KMS-11 (cell line): ENCODE measurements around the gene MAPKAP1.

Experiments used
- H2AFZ ChIP-seq: fragments of 200-600 bp; sonication (generic); 2 replicates; pipeline ENCODE4 v1.6.1; 2016; ENCODE audit warnings: antibody characterized with exemption, mixed run types, low read depth
- H3K27ac ChIP-seq: fragments of 200-600 bp; sonication (generic); 2 replicates; pipeline ENCODE4 v1.6.1; 2016; ENCODE audit warnings: mild to moderate bottlenecking, mixed run types
- H3K27me3 ChIP-seq: fragments of 200-600 bp; sonication (generic); 2 replicates; pipeline ENCODE4 v1.6.1; 2017; ENCODE audit warnings: mild to moderate bottlenecking, low read depth, mixed run types, moderate library complexity; ENCODE audit not compliant: insufficient read depth
- H3K36me3 ChIP-seq: fragments of 200-600 bp; sonication (generic); 2 replicates; pipeline ENCODE4 v1.6.1; 2017; ENCODE audit warnings: mild to moderate bottlenecking, mixed run types; ENCODE audit not compliant: insufficient read depth
- H3K4me1 ChIP-seq: fragments of 200-600 bp; sonication (generic); 2 replicates; pipeline ENCODE4 v1.6.1; 2016; ENCODE audit warnings: mild to moderate bottlenecking, low read depth, mixed run types; ENCODE audit not compliant: poor library complexity, severe bottlenecking
- H3K4me2 ChIP-seq: fragments of 200-600 bp; sonication (generic); 2 replicates; pipeline ENCODE4 v1.7.0; 2016; ENCODE audit warnings: mild to moderate bottlenecking, mixed run types
- H3K4me3 ChIP-seq: fragments of 200-600 bp; sonication (generic); IDR thresholded peaks from 2 replicates; pipeline ENCODE4 v1.6.1; 2017; ENCODE audit warnings: low read depth, low read length, mixed read lengths; ENCODE audit not compliant: insufficient read depth
- H3K79me2 ChIP-seq: fragments of 200-600 bp; sonication (generic); 2 replicates; pipeline ENCODE4 v1.6.1; 2016; ENCODE audit warnings: low read depth, mixed run types; ENCODE audit not compliant: insufficient read depth
- H3K9ac ChIP-seq: fragments of 200-600 bp; sonication (generic); 2 replicates; pipeline ENCODE4 v1.6.1; 2016; ENCODE audit warnings: mild to moderate bottlenecking, mixed run types
- H4K20me1 ChIP-seq: fragments of 200-600 bp; sonication (generic); 2 replicates; pipeline ENCODE4 v1.6.1; 2016; ENCODE audit warnings: mild to moderate bottlenecking, mixed run types; ENCODE audit not compliant: insufficient read depth
- CTCF ChIP-seq: fragments of 200-600 bp; sonication (generic); conservative IDR thresholded peaks from 2 replicates; pipeline ENCODE4 v1.6.1; 2017; ENCODE audit warnings: low read depth, mild to moderate bottlenecking, antibody characterized with exemption, low read length, moderate library complexity, mixed read lengths

MAPKAP1 gene

GRCh38 chr9:125586172-125586511 lies 120.9 kb downstream of the MAPKAP1 start:
- H3K4me3 ChIP-seq, result no peak overlapping the region
- H3K27ac ChIP-seq, result no peak overlapping the region
- TF ChIP-seq CTCF, result no peak
- no peaks in the 10 kb centered on the region for H3K36me3 ChIP-seq
- peaks cover 14% of the 10 kb centered on the region; the same call in 1 of the 2 replicates for H3K79me2 ChIP-seq
- H3K4me2 ChIP-seq, result no peak overlapping the region
- H3K4me1 ChIP-seq, result no peaks in the 10 kb centered on the region
- H4K20me1 ChIP-seq, result no peaks in the 10 kb centered on the region
- no peak overlapping the region for H3K9ac ChIP-seq
- no peak overlapping the region for H2AFZ ChIP-seq
- no peaks in the 10 kb centered on the region for H3K27me3 ChIP-seq

GRCh38 chr9:125585503-125586171 lies 121.4 kb downstream of the MAPKAP1 start:
- Histone ChIP-seq H3K4me2 (no peak overlapping the region), H3K36me3 (no peaks in the 10 kb centered on the region), H3K4me1 (no peaks in the 10 kb centered on the region), H3K27ac (no peak overlapping the region), H4K20me1 (no peaks in the 10 kb centered on the region), H2AFZ (no peak overlapping the region), H3K9ac (no peak overlapping the region), H3K79me2 (peaks cover 9% of the 10 kb centered on the region; the same call in 1 of the 2 replicates), H3K27me3 (no peaks in the 10 kb centered on the region), H3K4me3 (no peak overlapping the region)
- TF ChIP-seq CTCF, result no peak

GRCh38 chr9:125580701-125581286 lies 126.2 kb downstream of the MAPKAP1 start:
- H3K36me3 ChIP-seq, result no peaks in the 10 kb centered on the region
- no peak overlapping the region for H3K27ac ChIP-seq
- no peaks in the 10 kb centered on the region for H4K20me1 ChIP-seq
- H3K4me2 ChIP-seq, result no peak overlapping the region
- no peaks in the 10 kb centered on the region for H3K4me1 ChIP-seq
- H3K9ac ChIP-seq, result no peak overlapping the region
- H3K79me2 ChIP-seq, result no peaks in the 10 kb centered on the region
- no peak overlapping the region for H3K4me3 ChIP-seq
- H2AFZ ChIP-seq, result no peak overlapping the region
- TF ChIP-seq CTCF, result no peak
- no peaks in the 10 kb centered on the region for H3K27me3 ChIP-seq

- no peak for TF ChIP-seq CTCF
- Histone ChIP-seq H4K20me1 (no peaks in the 10 kb centered on the region), H3K4me3 (no peak overlapping the region), H3K27me3 (no peaks in the 10 kb centered on the region), H3K36me3 (no peaks in the 10 kb centered on the region), H3K9ac (no peak overlapping the region), H3K4me2 (no peak overlapping the region), H3K4me1 (no peaks in the 10 kb centered on the region), H3K79me2 (no peaks in the 10 kb centered on the region), H3K27ac (no peak overlapping the region), H2AFZ (no peak overlapping the region)
Observed at GRCh38 chr9:125579030-125579932, 127.7 kb downstream of the MAPKAP1 start.
